HG02943 (cell line): ENCODE results near the gene RNF111.
"Not testable (repeated sequence)": the region's sequence is repeated elsewhere in the genome, so short reads cannot be mapped to it uniquely, and the experiment has no call there.

Source experiments
- ATAC-seq: cut with Tn5 transposase; IDR thresholded peaks from one replicate; pipeline ENCODE4 v1.9.1; 2021; ENCODE audit warnings: mild to moderate bottlenecking, low read depth, moderate library complexity; ENCODE audit not compliant: unreplicated experiment

Gene RNF111

GRCh38 chr15:59127255-59127654 lies 139.8 kb downstream of the RNF111 start:
- not testable (repeated sequence) for ATAC-seq

- ATAC-seq: no peak
Measured at GRCh38 chr15:59131456-59131855, 144.0 kb downstream of the RNF111 start.

- no peak for ATAC-seq
Measured at GRCh38 chr15:59131969-59132562, 144.6 kb downstream of the RNF111 start.

- ATAC-seq: no peak
Measured at GRCh38 chr15:59133929-59134427, 146.5 kb downstream of the RNF111 start.

- no peak for ATAC-seq
Measured at GRCh38 chr15:59137566-59137965, 150.1 kb downstream of the RNF111 start.

GRCh38 chr15:59138243-59138642 lies 150.8 kb downstream of the RNF111 start:
- no peak for ATAC-seq

GRCh38 chr15:59140422-59141226 lies 153.2 kb downstream of the RNF111 start:
- ATAC-seq: no peak

GRCh38 chr15:59143281-59143680 lies 155.8 kb downstream of the RNF111 start:
- no peak for ATAC-seq

- ATAC-seq: not testable (repeated sequence)
Measured at GRCh38 chr15:59144594-59144993, 157.1 kb downstream of the RNF111 start.
